ENCODE data around the gene RPTOR.

Gene RPTOR

DNA sequence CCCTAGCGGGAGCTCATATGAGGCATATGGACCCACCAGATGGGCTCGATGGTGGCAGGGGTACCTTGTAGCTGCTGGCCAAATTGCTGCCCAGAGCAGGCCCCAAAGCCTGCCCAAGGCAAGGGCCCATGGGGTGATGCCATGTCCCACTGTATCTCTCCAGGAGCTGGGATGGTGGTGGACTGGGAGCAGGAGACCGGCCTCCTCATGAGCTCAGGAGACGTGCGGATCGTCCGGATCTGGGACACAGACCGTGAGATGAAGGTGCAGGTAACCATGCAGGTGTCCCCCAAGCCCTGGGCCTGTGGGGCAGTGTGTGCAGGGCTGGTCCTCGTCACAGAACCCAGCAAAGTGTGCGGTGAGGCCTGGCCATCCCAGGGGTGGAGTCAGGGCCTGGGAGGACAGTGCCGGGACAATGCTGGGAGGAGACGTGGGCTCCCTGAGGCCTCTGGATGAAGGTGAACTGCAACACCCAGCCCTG lies 412.9 kb downstream of the RPTOR start:
- no peak overlapping the region for H3K27ac ChIP-seq (replicated peaks)
- no peaks in the 10 kb centered on the region for H3K27me3 ChIP-seq (ENCODE audit: insufficient read depth, poor library complexity, severe bottlenecking)
- H3K4me3 ChIP-seq (replicated peaks; ENCODE audit: insufficient read depth, low read length) = no peak overlapping the region
- no peak for DNase-seq (ENCODE audit: low read depth in 1 of 2, low spot score in 1 of 2)
- TF ChIP-seq, protein P1, sequence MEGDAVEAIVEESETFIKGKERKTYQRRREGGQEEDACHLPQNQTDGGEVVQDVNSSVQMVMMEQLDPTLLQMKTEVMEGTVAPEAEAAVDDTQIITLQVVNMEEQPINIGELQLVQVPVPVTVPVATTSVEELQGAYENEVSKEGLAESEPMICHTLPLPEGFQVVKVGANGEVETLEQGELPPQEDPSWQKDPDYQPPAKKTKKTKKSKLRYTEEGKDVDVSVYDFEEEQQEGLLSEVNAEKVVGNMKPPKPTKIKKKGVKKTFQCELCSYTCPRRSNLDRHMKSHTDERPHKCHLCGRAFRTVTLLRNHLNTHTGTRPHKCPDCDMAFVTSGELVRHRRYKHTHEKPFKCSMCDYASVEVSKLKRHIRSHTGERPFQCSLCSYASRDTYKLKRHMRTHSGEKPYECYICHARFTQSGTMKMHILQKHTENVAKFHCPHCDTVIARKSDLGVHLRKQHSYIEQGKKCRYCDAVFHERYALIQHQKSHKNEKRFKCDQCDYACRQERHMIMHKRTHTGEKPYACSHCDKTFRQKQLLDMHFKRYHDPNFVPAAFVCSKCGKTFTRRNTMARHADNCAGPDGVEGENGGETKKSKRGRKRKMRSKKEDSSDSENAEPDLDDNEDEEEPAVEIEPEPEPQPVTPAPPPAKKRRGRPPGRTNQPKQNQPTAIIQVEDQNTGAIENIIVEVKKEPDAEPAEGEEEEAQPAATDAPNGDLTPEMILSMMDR (IDR thresholded peaks at IDR 0.05; ENCODE audit: insufficient read depth, low read length) = no peak
- no peak for TF ChIP-seq GABPA (IDR thresholded peaks at IDR 0.05; ENCODE audit: low read depth)
- TF ChIP-seq POLR2AphosphoS5 (IDR thresholded peaks at IDR 0.05; ENCODE audit: low read depth) = no peak
- TF ChIP-seq, protein P2, sequence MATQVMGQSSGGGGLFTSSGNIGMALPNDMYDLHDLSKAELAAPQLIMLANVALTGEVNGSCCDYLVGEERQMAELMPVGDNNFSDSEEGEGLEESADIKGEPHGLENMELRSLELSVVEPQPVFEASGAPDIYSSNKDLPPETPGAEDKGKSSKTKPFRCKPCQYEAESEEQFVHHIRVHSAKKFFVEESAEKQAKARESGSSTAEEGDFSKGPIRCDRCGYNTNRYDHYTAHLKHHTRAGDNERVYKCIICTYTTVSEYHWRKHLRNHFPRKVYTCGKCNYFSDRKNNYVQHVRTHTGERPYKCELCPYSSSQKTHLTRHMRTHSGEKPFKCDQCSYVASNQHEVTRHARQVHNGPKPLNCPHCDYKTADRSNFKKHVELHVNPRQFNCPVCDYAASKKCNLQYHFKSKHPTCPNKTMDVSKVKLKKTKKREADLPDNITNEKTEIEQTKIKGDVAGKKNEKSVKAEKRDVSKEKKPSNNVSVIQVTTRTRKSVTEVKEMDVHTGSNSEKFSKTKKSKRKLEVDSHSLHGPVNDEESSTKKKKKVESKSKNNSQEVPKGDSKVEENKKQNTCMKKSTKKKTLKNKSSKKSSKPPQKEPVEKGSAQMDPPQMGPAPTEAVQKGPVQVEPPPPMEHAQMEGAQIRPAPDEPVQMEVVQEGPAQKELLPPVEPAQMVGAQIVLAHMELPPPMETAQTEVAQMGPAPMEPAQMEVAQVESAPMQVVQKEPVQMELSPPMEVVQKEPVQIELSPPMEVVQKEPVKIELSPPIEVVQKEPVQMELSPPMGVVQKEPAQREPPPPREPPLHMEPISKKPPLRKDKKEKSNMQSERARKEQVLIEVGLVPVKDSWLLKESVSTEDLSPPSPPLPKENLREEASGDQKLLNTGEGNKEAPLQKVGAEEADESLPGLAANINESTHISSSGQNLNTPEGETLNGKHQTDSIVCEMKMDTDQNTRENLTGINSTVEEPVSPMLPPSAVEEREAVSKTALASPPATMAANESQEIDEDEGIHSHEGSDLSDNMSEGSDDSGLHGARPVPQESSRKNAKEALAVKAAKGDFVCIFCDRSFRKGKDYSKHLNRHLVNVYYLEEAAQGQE (IDR thresholded peaks at IDR 0.05; ENCODE audit: insufficient replicate concordance, low read depth) = no peak
- TF ChIP-seq SPI1 (IDR thresholded peaks at IDR 0.05; ENCODE audit: borderline replicate concordance, low read depth) = no peak

DNA sequence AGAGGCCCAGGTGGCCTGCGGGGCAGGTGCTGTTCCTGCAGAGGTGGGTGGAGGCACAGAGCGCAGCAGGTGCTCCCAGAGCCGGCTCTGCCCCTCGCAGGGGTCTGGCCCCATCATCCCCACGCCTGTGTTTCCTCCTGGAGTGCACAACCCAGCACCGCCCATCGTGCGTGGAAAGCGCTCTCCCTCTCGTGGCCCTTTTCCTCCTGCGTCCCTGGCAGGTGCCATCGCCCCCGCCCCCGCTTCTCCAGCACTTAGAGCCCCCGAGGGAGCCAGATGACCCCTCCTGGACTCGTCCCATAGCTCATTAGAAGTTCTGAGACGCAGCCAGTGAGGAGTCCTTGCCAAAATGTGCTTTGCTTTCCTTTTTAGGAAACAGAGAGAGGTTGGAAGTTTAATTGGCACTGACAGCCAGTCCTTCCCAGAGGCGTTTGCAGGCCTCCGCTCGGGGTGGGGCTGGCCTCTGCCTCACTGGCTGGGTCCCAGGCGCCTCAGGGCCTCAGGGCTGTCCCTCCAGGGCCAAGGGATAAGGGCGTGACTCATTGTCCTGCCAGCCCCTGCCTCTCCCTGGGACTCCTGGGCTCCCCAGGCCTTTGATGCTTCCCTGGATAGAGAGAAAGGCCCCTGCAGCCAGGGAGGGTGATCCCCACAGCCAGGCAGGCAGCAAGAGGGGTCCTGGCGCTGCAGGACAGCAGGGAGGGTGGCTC lies 414.8 kb downstream of the RPTOR start:
- no peaks in the 10 kb centered on the region for H3K27me3 ChIP-seq (ENCODE audit: insufficient read depth, poor library complexity, severe bottlenecking)
- no peak for DNase-seq (ENCODE audit: low read depth in 1 of 2, low spot score in 1 of 2)
- no peak overlapping the region for H3K27ac ChIP-seq (replicated peaks)
- TF ChIP-seq, protein P1 (IDR thresholded peaks at IDR 0.05; ENCODE audit: insufficient read depth, low read length) = no peak
- TF ChIP-seq, protein P2 (IDR thresholded peaks at IDR 0.05; ENCODE audit: insufficient replicate concordance, low read depth) = no peak
- TF ChIP-seq GABPA (IDR thresholded peaks at IDR 0.05; ENCODE audit: low read depth) (no peak), SPI1 (IDR thresholded peaks at IDR 0.05; ENCODE audit: borderline replicate concordance, low read depth) (no peak), POLR2AphosphoS5 (IDR thresholded peaks at IDR 0.05; ENCODE audit: low read depth) (no peak)
- no peak overlapping the region for H3K4me3 ChIP-seq (replicated peaks; ENCODE audit: insufficient read depth, low read length)

DNA sequence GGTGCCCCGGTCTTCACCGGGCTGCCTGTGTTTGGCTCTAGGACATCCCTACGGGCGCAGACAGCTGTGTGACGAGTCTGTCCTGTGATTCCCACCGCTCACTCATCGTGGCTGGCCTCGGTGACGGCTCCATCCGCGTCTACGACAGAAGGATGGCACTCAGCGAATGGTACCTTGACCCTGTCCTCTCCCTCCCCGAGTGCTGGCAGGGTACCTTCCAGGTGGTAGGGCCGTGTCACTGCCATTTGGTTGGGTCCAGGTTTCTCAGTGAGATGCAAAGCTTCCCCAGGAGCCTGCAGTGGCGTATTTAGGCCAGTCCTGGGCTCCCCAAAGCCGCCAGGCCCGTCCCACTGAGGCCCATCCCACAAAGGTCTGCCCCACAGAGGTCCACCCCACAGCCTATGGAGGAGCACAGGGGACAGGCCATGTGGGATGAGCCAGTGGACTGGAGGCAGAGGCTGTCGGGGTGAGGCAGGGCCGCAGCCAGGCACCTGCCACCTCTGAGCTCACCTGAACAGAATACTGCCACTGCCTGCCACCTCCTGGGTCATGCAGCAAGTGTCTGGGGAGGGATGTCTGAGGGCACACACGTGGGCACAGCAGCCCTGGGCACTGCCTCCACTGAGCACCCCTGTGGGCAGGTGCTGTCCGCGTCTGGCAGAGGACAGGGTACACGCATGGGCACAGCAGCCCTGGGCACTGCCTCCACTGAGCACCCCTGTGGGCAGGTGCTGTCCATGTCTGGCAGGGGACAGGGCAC lies 415.6 kb downstream of the RPTOR start:
- no peaks in the 10 kb centered on the region for H3K27me3 ChIP-seq (ENCODE audit: insufficient read depth, poor library complexity, severe bottlenecking)
- no peak overlapping the region for H3K27ac ChIP-seq (replicated peaks)
- H3K4me3 ChIP-seq (replicated peaks; ENCODE audit: insufficient read depth, low read length) = no peak overlapping the region
- no peak for DNase-seq (ENCODE audit: low read depth in 1 of 2, low spot score in 1 of 2)
- TF ChIP-seq, protein P1 (IDR thresholded peaks at IDR 0.05; ENCODE audit: insufficient read depth, low read length) = no peak
- TF ChIP-seq, protein P2 (IDR thresholded peaks at IDR 0.05; ENCODE audit: insufficient replicate concordance, low read depth) = no peak
- TF ChIP-seq POLR2AphosphoS5 (IDR thresholded peaks at IDR 0.05; ENCODE audit: low read depth) (no peak), SPI1 (IDR thresholded peaks at IDR 0.05; ENCODE audit: borderline replicate concordance, low read depth) (no peak), GABPA (IDR thresholded peaks at IDR 0.05; ENCODE audit: low read depth) (no peak)
